ENCODE measurements around the gene LRCH3.

Gene LRCH3

DNA sequence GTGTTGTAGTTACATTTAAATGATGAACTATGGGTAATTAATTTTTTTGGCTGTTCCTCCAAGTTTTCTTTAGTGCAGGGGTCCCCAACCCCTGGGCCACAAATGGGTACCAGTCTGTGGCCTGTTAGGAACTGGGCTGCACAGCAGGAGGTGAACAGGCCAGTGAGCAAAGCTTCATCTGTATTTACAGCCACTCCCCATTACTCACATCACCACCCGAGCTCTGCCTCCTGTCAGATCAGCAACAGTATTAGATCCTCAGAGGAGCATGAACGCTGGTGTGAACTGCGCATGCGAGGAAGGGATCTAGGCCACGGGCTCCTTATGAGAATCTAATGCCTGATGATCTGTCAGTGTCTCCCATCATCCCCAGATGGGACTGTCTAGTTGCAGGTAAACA, 83.0 kb downstream of the LRCH3 start:
- DNase-seq (ENCODE audit: extremely low read depth, low read depth) = no peak
- TF ChIP-seq, protein P1, sequence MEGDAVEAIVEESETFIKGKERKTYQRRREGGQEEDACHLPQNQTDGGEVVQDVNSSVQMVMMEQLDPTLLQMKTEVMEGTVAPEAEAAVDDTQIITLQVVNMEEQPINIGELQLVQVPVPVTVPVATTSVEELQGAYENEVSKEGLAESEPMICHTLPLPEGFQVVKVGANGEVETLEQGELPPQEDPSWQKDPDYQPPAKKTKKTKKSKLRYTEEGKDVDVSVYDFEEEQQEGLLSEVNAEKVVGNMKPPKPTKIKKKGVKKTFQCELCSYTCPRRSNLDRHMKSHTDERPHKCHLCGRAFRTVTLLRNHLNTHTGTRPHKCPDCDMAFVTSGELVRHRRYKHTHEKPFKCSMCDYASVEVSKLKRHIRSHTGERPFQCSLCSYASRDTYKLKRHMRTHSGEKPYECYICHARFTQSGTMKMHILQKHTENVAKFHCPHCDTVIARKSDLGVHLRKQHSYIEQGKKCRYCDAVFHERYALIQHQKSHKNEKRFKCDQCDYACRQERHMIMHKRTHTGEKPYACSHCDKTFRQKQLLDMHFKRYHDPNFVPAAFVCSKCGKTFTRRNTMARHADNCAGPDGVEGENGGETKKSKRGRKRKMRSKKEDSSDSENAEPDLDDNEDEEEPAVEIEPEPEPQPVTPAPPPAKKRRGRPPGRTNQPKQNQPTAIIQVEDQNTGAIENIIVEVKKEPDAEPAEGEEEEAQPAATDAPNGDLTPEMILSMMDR (IDR thresholded peaks at IDR 0.05; ENCODE audit: low read depth, low read length) = no peak

DNA sequence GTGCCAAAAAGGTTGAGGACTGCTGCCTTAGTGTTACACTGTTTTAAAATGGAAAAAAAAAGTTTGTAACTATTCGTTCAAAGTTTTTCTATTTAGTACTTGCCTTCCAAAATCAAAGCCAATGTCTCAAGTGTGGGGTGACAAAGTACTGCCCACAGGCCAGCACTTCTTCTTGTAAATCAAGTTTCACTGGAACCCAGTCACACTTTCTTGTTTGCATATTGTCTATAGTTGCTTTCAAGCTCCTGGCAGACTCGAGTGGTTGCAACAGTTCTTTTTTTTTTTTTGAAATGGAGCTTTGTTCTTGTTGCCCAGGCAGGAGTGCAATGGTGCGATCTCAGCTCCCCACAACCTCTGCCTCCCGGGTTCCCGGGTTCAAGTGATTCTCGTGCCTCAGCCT, 83.6 kb downstream of the LRCH3 start:
- no peak for DNase-seq (ENCODE audit: extremely low read depth, low read depth)
- TF ChIP-seq, protein P1 (IDR thresholded peaks at IDR 0.05; ENCODE audit: low read depth, low read length) = no peak

DNA sequence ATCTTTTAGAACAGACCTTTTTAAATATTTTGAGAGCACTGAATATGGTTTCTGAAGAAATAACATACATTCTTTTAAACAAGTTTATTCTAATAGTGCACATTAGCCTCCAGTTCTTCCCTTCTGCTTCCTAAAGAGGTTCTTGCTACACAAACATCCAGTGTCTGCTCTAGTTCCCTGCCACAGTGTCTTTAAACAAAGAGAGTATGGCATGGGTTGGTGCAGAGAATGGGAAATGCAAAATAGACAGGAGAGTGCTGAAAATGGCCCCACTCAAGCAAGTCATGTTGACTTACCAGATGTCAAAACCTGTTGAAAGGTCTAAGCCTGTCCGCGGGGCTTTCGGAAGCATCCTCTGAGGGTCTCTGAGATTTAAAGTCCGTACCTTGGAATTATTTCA, 86.8 kb downstream of the LRCH3 start:
- no peak for DNase-seq (ENCODE audit: extremely low read depth, low read depth)
- TF ChIP-seq, protein P1 (IDR thresholded peaks at IDR 0.05; ENCODE audit: low read depth, low read length) = no peak

DNA sequence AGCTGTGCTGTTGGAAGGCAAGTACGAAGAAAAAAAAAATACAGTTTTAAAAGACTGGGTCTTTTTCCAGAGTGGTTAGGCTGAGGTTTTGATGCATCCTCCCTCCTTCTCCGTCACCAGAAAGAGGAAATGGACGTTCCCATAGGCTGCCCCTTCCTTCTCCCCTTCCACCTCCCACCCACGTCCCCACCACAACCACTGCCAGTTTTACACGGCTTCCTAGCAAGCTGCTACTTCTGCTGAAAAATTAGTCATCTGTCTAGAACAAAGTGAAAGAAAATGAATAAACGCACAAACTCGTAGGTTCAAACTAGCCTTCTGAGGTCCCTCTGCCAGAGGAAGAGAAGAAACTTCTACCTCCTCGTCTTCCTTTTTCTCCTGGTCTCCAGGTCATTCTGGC, 87.4 kb downstream of the LRCH3 start:
- TF ChIP-seq, protein P1 (IDR thresholded peaks at IDR 0.05; ENCODE audit: low read depth, low read length) = no peak
- no peak for DNase-seq (ENCODE audit: extremely low read depth, low read depth)

DNA sequence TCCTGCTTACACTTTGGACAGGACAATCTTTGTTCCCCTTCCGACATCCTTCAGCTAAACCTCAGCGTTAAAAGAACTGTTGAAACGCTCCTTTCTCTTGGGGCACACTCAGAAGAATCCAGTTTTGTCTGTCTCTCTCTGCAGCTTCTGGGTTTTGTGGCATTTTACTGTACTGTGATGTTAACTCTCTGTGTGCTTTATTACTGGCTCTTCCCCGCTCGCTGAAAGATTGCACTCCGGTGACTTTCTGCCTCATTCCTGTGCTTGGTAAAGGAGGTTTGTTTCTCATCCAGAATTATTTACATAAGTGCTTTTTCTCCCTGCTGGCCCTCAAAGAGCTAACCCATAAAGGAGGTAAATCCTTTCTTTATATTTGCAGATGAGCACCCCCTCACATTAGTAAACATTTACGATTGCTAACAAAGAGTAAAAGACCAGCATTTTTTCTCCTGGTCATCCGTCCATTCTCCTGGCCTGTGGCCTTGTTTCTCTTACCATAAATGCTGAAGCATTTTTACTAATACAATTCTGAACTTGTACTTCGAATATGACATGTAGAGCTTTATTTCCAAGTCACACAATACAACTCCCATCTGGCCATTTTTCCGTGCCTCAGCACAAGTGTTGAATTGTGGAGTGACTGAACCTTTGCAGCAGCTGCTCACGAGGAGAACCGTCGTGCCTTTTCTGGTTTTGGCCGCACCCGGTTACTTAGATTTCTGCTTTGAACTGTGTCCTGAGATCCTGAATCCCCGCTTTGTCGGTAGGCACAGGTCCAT, 89.6 kb downstream of the LRCH3 start:
- TF ChIP-seq, protein P1 (IDR thresholded peaks at IDR 0.05; ENCODE audit: low read depth, low read length) = no peak
- DNase-seq (ENCODE audit: extremely low read depth, low read depth) = no peak

DNA sequence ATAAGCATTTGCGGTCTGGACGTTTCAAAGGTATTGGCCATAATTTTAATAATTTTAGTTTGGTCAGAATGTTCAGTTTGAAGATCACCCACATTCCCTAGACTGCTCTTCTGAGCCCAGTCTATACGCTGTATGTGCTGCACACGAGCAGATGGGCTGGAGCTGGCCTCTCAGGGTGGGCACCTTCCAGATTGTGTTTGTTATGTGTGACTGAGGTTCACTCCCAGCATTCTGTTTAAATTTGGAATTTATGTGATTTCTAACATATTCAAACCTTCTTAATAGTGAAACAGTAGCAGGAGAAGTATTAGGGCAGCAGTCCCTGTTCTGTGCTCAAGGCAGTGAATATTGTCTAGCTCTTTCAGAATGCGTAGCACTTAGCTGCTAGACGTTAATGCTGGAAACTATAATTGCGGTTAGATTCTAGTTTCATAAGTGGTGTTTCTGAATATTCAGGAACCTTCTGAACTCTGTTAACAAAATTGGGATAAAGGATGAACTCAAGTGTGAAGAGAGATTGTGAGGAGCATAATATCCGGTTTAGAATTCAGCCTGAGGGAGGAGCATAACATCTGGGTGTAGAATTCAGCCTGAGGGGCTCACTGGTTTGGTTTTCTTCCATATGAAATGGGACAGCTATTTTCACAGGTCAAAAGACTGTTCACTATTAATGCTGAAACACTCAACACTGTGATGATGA, 90.4 kb downstream of the LRCH3 start:
- TF ChIP-seq, protein P1 (IDR thresholded peaks at IDR 0.05; ENCODE audit: low read depth, low read length) = no peak
- no peak for DNase-seq (ENCODE audit: extremely low read depth, low read depth)

DNA sequence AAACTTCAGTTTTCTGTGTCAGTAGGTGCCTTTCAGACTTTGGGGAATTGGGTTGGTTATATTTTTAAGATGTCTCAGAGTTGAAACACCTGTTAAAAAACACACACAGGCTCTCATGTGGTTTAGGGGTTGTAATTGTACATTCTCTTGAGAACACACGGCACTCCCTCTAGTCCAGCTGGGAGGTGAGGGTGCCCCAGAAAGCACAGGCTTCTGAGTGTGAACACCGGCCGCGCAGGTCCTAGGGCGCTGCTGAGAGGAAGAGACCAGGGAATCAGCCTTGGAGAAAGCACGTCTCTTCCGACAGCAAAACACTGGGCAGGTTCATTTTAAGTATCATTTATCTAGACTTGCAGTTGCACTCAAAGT, 90.9 kb downstream of the LRCH3 start:
- TF ChIP-seq, protein P1 (IDR thresholded peaks at IDR 0.05; ENCODE audit: low read depth, low read length) = no peak
- no peak for DNase-seq (ENCODE audit: extremely low read depth, low read depth)

Data from AG09319 (cell line).